Measurements from ENCODE around the gene FGF12. TPM values are rescaled to one million over a fixed set of nuclear protein-coding genes. Genes with fewer than 3 reads are reported as not detected.
A peak's percentile ranks its signal among the peaks of the same experiment; 100 is the strongest.

Gene FGF12
- total RNA-seq, 2 experiments from 2014 or later, result not detected

- no peaks in the 10 kb centered on the region for H3K4me1 Mint-ChIP-seq (ENCODE audit: low read depth)
- peaks cover 12% of the 10 kb centered on the region for H3K27me3 Mint-ChIP-seq
- intact Hi-C loops (cut with DNase I, micrococcal nuclease), result no loop called here
- CTCF ChIA-PET, result no interaction called here
- DNase-seq (no peak), ATAC-seq (ENCODE audit: poor library complexity) (no peak)
- H3K4me3 ChIP-seq (ENCODE audit: low read length), result no peak overlapping the region
- POLR2A ChIA-PET, result no interaction called here
- TF ChIP-seq CTCF (IDR thresholded peaks at IDR 0.05), result no peak
- no peak overlapping the region for H3K27ac ChIP-seq (ENCODE audit: low read depth in 1 of 2, low read length in 2 of 2)
- no peaks in the 10 kb centered on the region for H3K9me3 Mint-ChIP-seq
- no peaks in the 10 kb centered on the region for H3K36me3 Mint-ChIP-seq (ENCODE audit: low read depth)
- peaks cover 2% of the 10 kb centered on the region for H3K4me1 ChIP-seq (ENCODE audit: insufficient read depth, low read length)
- no peak overlapping the region for H3K4me3 Mint-ChIP-seq
- no peak overlapping the region for H3K27ac Mint-ChIP-seq
- H3K9me3 ChIP-seq (ENCODE audit: control insufficient read depth in 1 of 2, insufficient read depth in 1 of 2, low read length in 2 of 2), result no peaks in the 10 kb centered on the region
- no peaks in the 10 kb centered on the region for H3K36me3 ChIP-seq (ENCODE audit: insufficient read depth, low read length)
- H3K27me3 ChIP-seq (ENCODE audit: control insufficient read depth in 1 of 2, insufficient read depth in 2 of 2, low read length in 2 of 2), result no peaks in the 10 kb centered on the region
Observed at GRCh38 chr3:192575879-192576506, 151.3 kb downstream of the FGF12 start.

GRCh38 chr3:192573240-192573639 is 154.1 kb downstream of the FGF12 start:
- ATAC-seq (ENCODE audit: poor library complexity) (no peak), DNase-seq (no peak)
- H3K9me3 Mint-ChIP-seq, result no peaks in the 10 kb centered on the region
- H3K4me1 ChIP-seq (ENCODE audit: insufficient read depth, low read length), result peaks cover 2% of the 10 kb centered on the region
- no peaks in the 10 kb centered on the region for H3K4me1 Mint-ChIP-seq (ENCODE audit: low read depth)
- no peak overlapping the region for H3K4me3 Mint-ChIP-seq
- ChIA-PET CTCF (no interaction called here), POLR2A (no interaction called here)
- H3K4me3 ChIP-seq (ENCODE audit: low read length), result no peak overlapping the region
- no peak overlapping the region for H3K27ac ChIP-seq (ENCODE audit: low read depth in 1 of 2, low read length in 2 of 2)
- H3K9me3 ChIP-seq (ENCODE audit: control insufficient read depth in 1 of 2, insufficient read depth in 1 of 2, low read length in 2 of 2), result no peaks in the 10 kb centered on the region
- no peak for TF ChIP-seq CTCF (IDR thresholded peaks at IDR 0.05)
- H3K27me3 ChIP-seq (ENCODE audit: control insufficient read depth in 1 of 2, insufficient read depth in 2 of 2, low read length in 2 of 2), result peaks cover 0 to 12% of the 10 kb centered on the region in 2 experiments
- H3K36me3 ChIP-seq (ENCODE audit: insufficient read depth, low read length), result no peaks in the 10 kb centered on the region
- H3K36me3 Mint-ChIP-seq (ENCODE audit: low read depth), result no peaks in the 10 kb centered on the region
- no peak overlapping the region for H3K27ac Mint-ChIP-seq
- peaks cover 31% of the 10 kb centered on the region for H3K27me3 Mint-ChIP-seq
- intact Hi-C loops (cut with DNase I, micrococcal nuclease), result no loop called here

GRCh38 chr3:192570821-192571791 is 156.2 kb downstream of the FGF12 start:
- Mint-ChIP-seq H3K9me3 (no peaks in the 10 kb centered on the region), H3K4me3 (no peak overlapping the region), H3K36me3 (ENCODE audit: low read depth) (no peaks in the 10 kb centered on the region), H3K4me1 (ENCODE audit: low read depth) (no peaks in the 10 kb centered on the region), H3K27me3 (peaks cover 38% of the 10 kb centered on the region), H3K27ac (no peak overlapping the region)
- no peak for TF ChIP-seq CTCF (IDR thresholded peaks at IDR 0.05)
- Histone ChIP-seq H3K4me1 (ENCODE audit: insufficient read depth, low read length) (peaks cover 2% of the 10 kb centered on the region), H3K27me3 (ENCODE audit: control insufficient read depth in 1 of 2, insufficient read depth in 2 of 2, low read length in 2 of 2) (peaks cover 0 to 12% of the 10 kb centered on the region in 2 experiments), H3K9me3 (ENCODE audit: control insufficient read depth in 1 of 2, insufficient read depth in 1 of 2, low read length in 2 of 2) (no peaks in the 10 kb centered on the region), H3K36me3 (ENCODE audit: insufficient read depth, low read length) (no peaks in the 10 kb centered on the region), H3K27ac (ENCODE audit: low read depth in 1 of 2, low read length in 2 of 2) (no peak overlapping the region), H3K4me3 (ENCODE audit: low read length) (peak overlapping the region; percentile 7)
- POLR2A ChIA-PET, result no interaction called here
- intact Hi-C loops (cut with DNase I, micrococcal nuclease), result no loop called here
- ATAC-seq (ENCODE audit: poor library complexity) (no peak), DNase-seq (peak in 1 of 14 experiments; percentile 1)
- CTCF ChIA-PET, result no interaction called here
